ENCODE results near the gene SRPX2.

- TF ChIP-seq CTCF (IDR thresholded peaks at IDR 0.05) (no peak), POLR2A (IDR thresholded peaks at IDR 0.05) (no peak)
Observed at GRCh38 chrX:100654261-100654660, 10.3 kb downstream of the SRPX2 start.
